HCT116 (cell line): ENCODE measurements around the gene ERGIC2.

Source experiments
- EZH2 ChIP-seq: fragments of 200-600 bp; sonication (generic); IDR thresholded peaks from 2 replicates; pipeline ENCODE4 v1.6.1; 2017; ENCODE audit warnings: antibody characterized with exemption, mixed run types
- EZH2phosphoT487 ChIP-seq: fragments of 200-600 bp; IDR thresholded peaks from 2 replicates; pipeline ENCODE4 v1.6.1; 2018; ENCODE audit warnings: antibody characterized with exemption, borderline replicate concordance
- POLR2A ChIP-seq: IDR thresholded peaks from 2 replicates; pipeline ENCODE4 v1.7.0; 2011; ENCODE audit warnings: borderline replicate concordance; ENCODE audit not compliant: insufficient read depth, insufficient read length; ENCODE audit errors: extremely low read depth
- POLR2AphosphoS5 ChIP-seq: IDR thresholded peaks from 2 replicates; pipeline ENCODE4 v1.6.1; 2011; ENCODE audit warnings: mild to moderate bottlenecking, low read depth, low read length, moderate library complexity
- YY1 ChIP-seq: IDR thresholded peaks from 2 replicates; pipeline ENCODE4 v1.6.1; 2011; ENCODE audit warnings: low read length, low read depth, moderate library complexity, mild to moderate bottlenecking; ENCODE audit not compliant: insufficient replicate concordance; ENCODE audit errors: extremely low read depth
- ZFX ChIP-seq: fragments of 450-650 bp; IDR thresholded peaks from 2 replicates; pipeline ENCODE4 v1.6.1; 2017
- TF ChIP-seq, protein P1 (sequence below), 3 experiments: fragments of 200-600 bp in 1 of 3; sonication (generic) in 1 of 3; IDR thresholded peaks in 2 of 3; conservative IDR thresholded peaks in 1 of 3; 2 replicates each; pipeline ENCODE4 v1.5.1; 2012 to 2017; ENCODE audit warnings: low read depth in 2 of 3, low read length in 2 of 3, antibody characterized with exemption in 1 of 3, borderline replicate concordance in 1 of 3, control low read depth in 1 of 3, mild to moderate bottlenecking in 1 of 3, mixed read lengths in 1 of 3, mixed run types in 1 of 3, moderate library complexity in 1 of 3; ENCODE audit not compliant: insufficient read depth in 1 of 3

DNA sequence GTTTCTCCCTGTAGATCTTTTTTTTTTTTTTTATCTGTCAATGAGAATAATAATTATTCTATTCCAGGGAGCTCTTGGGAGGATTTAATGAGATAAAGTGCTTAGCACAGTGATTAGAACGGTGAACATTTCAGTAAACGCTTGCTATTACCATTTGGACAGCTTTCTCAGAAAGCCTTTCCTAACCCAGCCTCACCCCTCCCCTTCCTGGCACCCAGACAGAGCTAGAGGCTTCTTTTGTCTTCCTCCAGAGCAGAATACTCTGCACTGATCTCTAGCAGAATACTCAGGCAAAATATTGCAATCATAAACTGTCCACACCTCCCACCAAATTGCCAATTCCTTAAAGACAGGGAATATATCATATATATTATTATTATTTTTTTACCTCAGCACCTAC, 66.6 kb downstream of the ERGIC2 start:
- TF ChIP-seq, protein P1, sequence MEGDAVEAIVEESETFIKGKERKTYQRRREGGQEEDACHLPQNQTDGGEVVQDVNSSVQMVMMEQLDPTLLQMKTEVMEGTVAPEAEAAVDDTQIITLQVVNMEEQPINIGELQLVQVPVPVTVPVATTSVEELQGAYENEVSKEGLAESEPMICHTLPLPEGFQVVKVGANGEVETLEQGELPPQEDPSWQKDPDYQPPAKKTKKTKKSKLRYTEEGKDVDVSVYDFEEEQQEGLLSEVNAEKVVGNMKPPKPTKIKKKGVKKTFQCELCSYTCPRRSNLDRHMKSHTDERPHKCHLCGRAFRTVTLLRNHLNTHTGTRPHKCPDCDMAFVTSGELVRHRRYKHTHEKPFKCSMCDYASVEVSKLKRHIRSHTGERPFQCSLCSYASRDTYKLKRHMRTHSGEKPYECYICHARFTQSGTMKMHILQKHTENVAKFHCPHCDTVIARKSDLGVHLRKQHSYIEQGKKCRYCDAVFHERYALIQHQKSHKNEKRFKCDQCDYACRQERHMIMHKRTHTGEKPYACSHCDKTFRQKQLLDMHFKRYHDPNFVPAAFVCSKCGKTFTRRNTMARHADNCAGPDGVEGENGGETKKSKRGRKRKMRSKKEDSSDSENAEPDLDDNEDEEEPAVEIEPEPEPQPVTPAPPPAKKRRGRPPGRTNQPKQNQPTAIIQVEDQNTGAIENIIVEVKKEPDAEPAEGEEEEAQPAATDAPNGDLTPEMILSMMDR (IDR thresholded peaks at IDR 0.05 in 2 of 3, conservative IDR thresholded peaks at IDR 0.05 in 1 of 3; ENCODE audit: borderline replicate concordance in 1 of 3, insufficient read depth in 1 of 3, low read depth in 2 of 3, low read length in 2 of 3) = no peak
- TF ChIP-seq EZH2phosphoT487 (no peak), POLR2A (no peak), EZH2 (no peak), YY1 (no peak), POLR2AphosphoS5 (no peak), ZFX (no peak)
